ENCODE measurements around the gene GRID1.

DNA sequence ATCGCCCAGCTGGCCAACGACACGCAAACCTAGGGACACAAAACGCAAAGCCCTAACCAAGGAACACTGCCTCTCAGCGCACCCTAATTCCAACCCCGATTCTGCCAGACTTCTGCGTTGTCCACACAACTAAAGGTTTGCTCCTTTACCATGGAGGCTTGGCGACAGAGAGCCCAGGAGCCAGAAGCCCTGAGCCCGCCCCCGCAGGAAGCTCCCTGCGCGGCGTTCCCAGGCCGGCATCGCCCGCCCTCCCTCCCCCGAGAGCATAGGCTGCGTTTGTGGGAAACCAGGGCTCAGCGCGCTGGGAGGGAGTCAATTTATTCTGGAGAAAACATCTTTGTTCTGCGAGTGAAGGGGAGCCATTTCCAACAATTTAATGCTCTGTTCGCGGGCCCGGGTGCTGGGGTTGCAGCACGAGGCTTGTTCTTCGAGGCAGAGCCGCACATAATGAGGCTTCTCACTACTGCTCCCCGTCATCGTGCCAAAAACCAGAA is 103.9 kb downstream of the GRID1 start:
- no peak for TF ChIP-seq POLR2A (IDR thresholded peaks at IDR 0.05)
- no peak for TF ChIP-seq CTCF (IDR thresholded peaks at IDR 0.05)

Data from Peyer's patch (tissue), 4 donors.